NOMO-1 treated with DMSO at 0.1 percent for 48 hours (cell line): ENCODE results near the gene FRMD4B.

Experiments used
- DNase-seq: peaks from one replicate; lab custom pipeline; 2025; ENCODE audit not compliant: unreplicated experiment; lab: John Stamatoyannopoulos, UW

The FRMD4B gene

GRCh38 chr3:69180869-69181591, 204.9 kb downstream of the FRMD4B start:
- no peak for DNase-seq

GRCh38 chr3:69179740-69180372, 206.0 kb downstream of the FRMD4B start:
- DNase-seq = no peak

- DNase-seq = no peak
These were observed 206.8 kb downstream of the FRMD4B start for GRCh38 chr3:69178838-69179739.

GRCh38 chr3:69178082-69178481, 207.8 kb downstream of the FRMD4B start:
- DNase-seq = no peak

GRCh38 chr3:69174871-69175737, 210.8 kb downstream of the FRMD4B start:
- no peak for DNase-seq

GRCh38 chr3:69174445-69174844, 211.4 kb downstream of the FRMD4B start:
- no peak for DNase-seq

- DNase-seq = no peak
These were observed 213.8 kb downstream of the FRMD4B start for GRCh38 chr3:69172058-69172457.

GRCh38 chr3:69166446-69166845, 219.4 kb downstream of the FRMD4B start:
- no peak for DNase-seq

- no peak for DNase-seq
These were observed 220.1 kb downstream of the FRMD4B start for GRCh38 chr3:69165744-69166143.

GRCh38 chr3:69164296-69164695, 221.6 kb downstream of the FRMD4B start:
- DNase-seq = no peak

GRCh38 chr3:69162308-69162980, 223.4 kb downstream of the FRMD4B start:
- DNase-seq = no peak

GRCh38 chr3:69161587-69162307, 224.1 kb downstream of the FRMD4B start:
- peak; percentile 53 for DNase-seq

GRCh38 chr3:69160525-69160924, 225.4 kb downstream of the FRMD4B start:
- DNase-seq = no peak

- no peak for DNase-seq
These were observed 225.8 kb downstream of the FRMD4B start for GRCh38 chr3:69160107-69160506.

GRCh38 chr3:69149586-69149985, 236.3 kb downstream of the FRMD4B start:
- no peak for DNase-seq

- DNase-seq = no peak
These were observed 240.2 kb downstream of the FRMD4B start for GRCh38 chr3:69145688-69146087.

- DNase-seq = no peak
These were observed 241.2 kb downstream of the FRMD4B start for GRCh38 chr3:69144631-69145245.

- DNase-seq = no peak
These were observed 242.3 kb downstream of the FRMD4B start for GRCh38 chr3:69143612-69144011.

- DNase-seq = no peak
These were observed 243.0 kb downstream of the FRMD4B start for GRCh38 chr3:69142797-69143454.
